Suprapubic skin (tissue), 4 donors: Measurements from ENCODE around the gene FARS2. TPM values are rescaled to one million over a fixed set of nuclear protein-coding genes. Genes with fewer than 3 reads are reported as not detected.

ENCODE experiments used
- DNase-seq, 2 donors: peaks; one replicate each; pipeline ENCODE4 v3.0.0-alpha.2; 2019; ENCODE audit warnings: low spot score in 2 of 2
- H3K27ac ChIP-seq: fragments of 200-600 bp; sonication (generic); one replicate; pipeline ENCODE4 v1.5.1; 2019
- H3K27me3 ChIP-seq: fragments of 200-600 bp; sonication (generic); one replicate; pipeline ENCODE4 v1.5.1; 2019
- H3K36me3 ChIP-seq: fragments of 200-600 bp; sonication (generic); one replicate; pipeline ENCODE4 v1.5.1; 2019
- H3K4me1 ChIP-seq: fragments of 200-600 bp; sonication (generic); one replicate; pipeline ENCODE4 v1.5.1; 2019
- H3K4me3 ChIP-seq: fragments of 200-600 bp; sonication (generic); one replicate; pipeline ENCODE4 v1.5.1; 2019; ENCODE audit warnings: mild to moderate bottlenecking
- H3K9me3 ChIP-seq: fragments of 200-600 bp; sonication (generic); one replicate; pipeline ENCODE4 v1.5.1; 2019
- CTCF ChIP-seq, 2 donors: fragments of 200-600 bp in 1 of 2; fragments of 450-650 bp in 1 of 2; sonication (generic) in 1 of 2; IDR thresholded peaks; one replicate each; pipeline ENCODE4 v1.5.1; 2016 to 2019; ENCODE audit warnings: antibody characterized with exemption in 2 of 2, mild to moderate bottlenecking in 1 of 2, moderate library complexity in 1 of 2
- EP300 ChIP-seq: sonication (generic); formaldehyde crosslinking; IDR thresholded peaks from one replicate; pipeline ENCODE4 v1.6.1; 2017; ENCODE audit warnings: antibody characterized with exemption
- POLR2A ChIP-seq, 2 donors: fragments of 450-650 bp; IDR thresholded peaks; one replicate each; pipeline ENCODE4 v1.6.1; 2017; ENCODE audit warnings: antibody characterized with exemption in 2 of 2, mild to moderate bottlenecking in 2 of 2, moderate library complexity in 2 of 2
- POLR2AphosphoS5 ChIP-seq, 3 donors: sonication (generic); formaldehyde crosslinking; IDR thresholded peaks; one replicate each; pipeline ENCODE4 v1.6.1; 2017; ENCODE audit warnings: antibody characterized with exemption in 3 of 3
- WGBS: methylation state at CpG from one replicate; pipeline ENCODE4 v1.1.5; 2018; 5-methylcytosine and 5-hydroxymethylcytosine counted together
- total RNA-seq, 4 donors: library from RNA; depleted of rRNA; stranded (reverse); fragments of >200 nt; gene quantifications; one replicate each; pipeline ENCODE4 v1.1.0, GENCODE V29; 2016

FARS2 gene
- total RNA-seq, 4 donors from 2014 or later: 15.0 to 22.4 (median 20.1) TPM

DNA sequence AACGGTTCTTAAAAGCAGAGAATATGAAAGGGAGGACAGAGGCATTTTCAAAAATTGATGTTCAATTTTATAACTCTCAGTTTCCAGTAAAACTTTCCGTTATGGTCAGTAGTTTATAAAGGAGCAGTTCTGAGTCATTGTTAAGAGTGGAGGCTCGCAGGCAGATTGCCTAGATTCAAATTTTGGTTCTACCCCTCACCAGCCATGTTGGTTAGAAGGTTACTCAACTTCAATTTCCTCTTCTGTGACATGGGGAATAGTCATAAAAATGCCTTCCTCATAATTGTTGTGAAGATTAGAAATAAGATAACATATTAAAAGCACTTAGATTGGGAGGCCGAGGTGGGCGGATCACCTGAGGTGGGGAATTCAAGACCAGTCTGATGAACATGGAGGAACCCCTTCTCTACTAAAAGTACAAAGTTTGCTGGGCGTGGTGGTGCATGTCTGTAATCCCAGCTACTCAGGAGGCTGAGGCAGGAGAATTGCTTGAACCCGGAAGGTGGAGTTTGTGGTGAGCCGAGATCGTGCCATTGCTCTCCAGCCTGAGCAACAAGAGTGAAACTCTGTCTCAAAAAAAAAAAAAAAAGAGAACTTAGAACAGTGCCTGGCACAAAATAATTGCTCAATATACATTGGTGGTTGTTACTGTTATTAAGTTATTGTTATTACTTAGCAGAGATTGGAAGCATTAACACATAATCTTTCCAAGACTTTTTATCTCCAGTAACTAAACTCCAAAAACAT is 396.5 kb downstream of the FARS2 start:
- no peaks in the 10 kb centered on the region for H3K4me1 ChIP-seq
- H3K36me3 ChIP-seq: no peaks in the 10 kb centered on the region
- 90% methylated on average over 9 of the region's 9 CpGs for WGBS
- DNase-seq: no peak
- TF ChIP-seq CTCF (IDR thresholded peaks at IDR 0.05) (no peak), POLR2AphosphoS5 (IDR thresholded peaks at IDR 0.05) (no peak), POLR2A (IDR thresholded peaks at IDR 0.05) (no peak), EP300 (no peak)
- H3K27ac ChIP-seq: no peak overlapping the region
- no peaks in the 10 kb centered on the region for H3K9me3 ChIP-seq
- no peak overlapping the region for H3K4me3 ChIP-seq
- no peaks in the 10 kb centered on the region for H3K27me3 ChIP-seq

- no peak for DNase-seq
- no peaks in the 10 kb centered on the region for H3K9me3 ChIP-seq
- H3K4me3 ChIP-seq: no peak overlapping the region
- no peak overlapping the region for H3K27ac ChIP-seq
- H3K27me3 ChIP-seq: no peaks in the 10 kb centered on the region
- no peaks in the 10 kb centered on the region for H3K36me3 ChIP-seq
- TF ChIP-seq CTCF (IDR thresholded peaks at IDR 0.05) (no peak), POLR2AphosphoS5 (IDR thresholded peaks at IDR 0.05) (no peak), POLR2A (IDR thresholded peaks at IDR 0.05) (no peak), EP300 (no peak)
- H3K4me1 ChIP-seq: no peaks in the 10 kb centered on the region
These were observed 398.2 kb downstream of the FARS2 start for GRCh38 chr6:5659467-5659866.

DNA sequence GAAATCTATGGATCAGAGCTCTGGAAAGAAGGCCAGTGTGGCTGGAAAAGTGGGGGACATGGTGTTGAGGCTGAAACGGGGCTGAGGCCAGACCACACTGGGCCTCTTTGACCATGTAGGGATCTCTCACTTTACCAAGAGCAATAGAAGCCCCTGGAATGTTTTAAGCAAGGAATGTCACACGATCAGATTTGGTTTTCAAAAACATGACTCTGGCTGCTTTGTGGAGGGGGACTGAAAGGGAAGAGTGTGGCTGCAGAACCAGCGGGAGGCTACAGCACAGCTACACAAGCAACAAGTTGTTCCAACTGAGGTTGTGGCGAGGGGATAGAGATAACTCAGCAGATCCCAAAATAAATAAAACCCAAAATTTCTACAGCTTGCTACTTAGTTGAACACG is 399.5 kb downstream of the FARS2 start:
- TF ChIP-seq CTCF (IDR thresholded peaks at IDR 0.05) (no peak), POLR2AphosphoS5 (IDR thresholded peaks at IDR 0.05) (no peak), EP300 (no peak), POLR2A (IDR thresholded peaks at IDR 0.05) (no peak)

GRCh38 chr6:5662797-5663196 is 401.5 kb downstream of the FARS2 start:
- no peak overlapping the region for H3K27ac ChIP-seq
- no peaks in the 10 kb centered on the region for H3K4me1 ChIP-seq
- no peaks in the 10 kb centered on the region for H3K36me3 ChIP-seq
- WGBS: 58% methylated on average over 3 of the region's 3 CpGs
- TF ChIP-seq CTCF (IDR thresholded peaks at IDR 0.05) (no peak), POLR2A (IDR thresholded peaks at IDR 0.05) (no peak), POLR2AphosphoS5 (IDR thresholded peaks at IDR 0.05) (no peak), EP300 (no peak)
- no peaks in the 10 kb centered on the region for H3K9me3 ChIP-seq
- no peak for DNase-seq
- no peak overlapping the region for H3K4me3 ChIP-seq
- no peaks in the 10 kb centered on the region for H3K27me3 ChIP-seq

More for the DNA sequence above, 399.5 kb downstream of the FARS2 start:
- Histone ChIP-seq H3K4me1 (no peaks in the 10 kb centered on the region), H3K27ac (no peak overlapping the region), H3K36me3 (no peaks in the 10 kb centered on the region), H3K4me3 (no peak overlapping the region), H3K27me3 (no peaks in the 10 kb centered on the region), H3K9me3 (no peaks in the 10 kb centered on the region)
- WGBS: 72% methylated on average over 5 of the region's 5 CpGs
- no peak for DNase-seq

- Histone ChIP-seq H3K4me3 (no peak overlapping the region), H3K27me3 (no peaks in the 10 kb centered on the region), H3K27ac (no peak overlapping the region), H3K9me3 (no peaks in the 10 kb centered on the region), H3K4me1 (no peaks in the 10 kb centered on the region), H3K36me3 (no peaks in the 10 kb centered on the region)
- WGBS: 80% methylated on average over 4 of the region's 4 CpGs
- DNase-seq: no peak
- no peak for TF ChIP-seq POLR2AphosphoS5 (IDR thresholded peaks at IDR 0.05)
- TF ChIP-seq POLR2A (IDR thresholded peaks at IDR 0.05): no peak
- no peak for TF ChIP-seq CTCF (IDR thresholded peaks at IDR 0.05)
- TF ChIP-seq EP300: no peak
These were observed 401.9 kb downstream of the FARS2 start for GRCh38 chr6:5663259-5663658.
